Natural killer cell treated with Interleukin-12 subunit alpha and Interleukin-12 subunit beta and Interleukin-15 and Interleukin-18, amount 100 ng/mL, for 72 hours (primary cell): ENCODE results near the gene TMEM134. TPM values are rescaled to one million over a fixed set of nuclear protein-coding genes. Genes with fewer than 3 reads are reported as not detected.

Experiments used
- ATAC-seq, 2 donors: fragments of 150-1000 bp; cut with Tn5 transposase in 1 of 2; sonication (Bioruptor Pico), chemical (Tn5 transposase) in 1 of 2; 2 replicates each; pipeline ENCODE4 v1.10.0; 2021
- DNase-seq: peaks from one replicate; pipeline ENCODE4 v3.0.0; 2022; ENCODE audit warnings: low spot score
- H3K27ac Mint-ChIP-seq, 2 donors: 1 replicate in 1 of 2; 2 replicates in 1 of 2; pipeline ENCODE4 v1.8.0; 2022; ENCODE audit warnings: mixed read lengths in 2 of 2, mild to moderate bottlenecking in 1 of 2, moderate library complexity in 1 of 2
- H3K27me3 Mint-ChIP-seq, 2 donors: 1 replicate in 1 of 2; 2 replicates in 1 of 2; pipeline ENCODE4 v1.8.0; 2022; ENCODE audit warnings: mixed read lengths in 2 of 2
- H3K36me3 Mint-ChIP-seq: one replicate; pipeline ENCODE4 v1.8.0; 2022; ENCODE audit warnings: mixed read lengths
- H3K4me1 Mint-ChIP-seq, 2 donors: 1 replicate in 1 of 2; 2 replicates in 1 of 2; pipeline ENCODE4 v1.8.0; 2022; ENCODE audit warnings: low read depth in 2 of 2, mixed read lengths in 2 of 2, mild to moderate bottlenecking in 1 of 2
- H3K4me3 Mint-ChIP-seq: one replicate; pipeline ENCODE4 v1.8.0; 2022; ENCODE audit warnings: mixed read lengths
- H3K9me3 Mint-ChIP-seq: 2 replicates; pipeline ENCODE4 v1.8.0; 2022; ENCODE audit warnings: mixed read lengths
- total RNA-seq, 2 donors: library from RNA; stranded (reverse); gene quantifications; one replicate each; pipeline ENCODE4 v1.2.3, GENCODE V29; 2022

The TMEM134 gene
- total RNA-seq, 2 donors from 2014 or later, result 30.7 to 39.1 TPM

DNA sequence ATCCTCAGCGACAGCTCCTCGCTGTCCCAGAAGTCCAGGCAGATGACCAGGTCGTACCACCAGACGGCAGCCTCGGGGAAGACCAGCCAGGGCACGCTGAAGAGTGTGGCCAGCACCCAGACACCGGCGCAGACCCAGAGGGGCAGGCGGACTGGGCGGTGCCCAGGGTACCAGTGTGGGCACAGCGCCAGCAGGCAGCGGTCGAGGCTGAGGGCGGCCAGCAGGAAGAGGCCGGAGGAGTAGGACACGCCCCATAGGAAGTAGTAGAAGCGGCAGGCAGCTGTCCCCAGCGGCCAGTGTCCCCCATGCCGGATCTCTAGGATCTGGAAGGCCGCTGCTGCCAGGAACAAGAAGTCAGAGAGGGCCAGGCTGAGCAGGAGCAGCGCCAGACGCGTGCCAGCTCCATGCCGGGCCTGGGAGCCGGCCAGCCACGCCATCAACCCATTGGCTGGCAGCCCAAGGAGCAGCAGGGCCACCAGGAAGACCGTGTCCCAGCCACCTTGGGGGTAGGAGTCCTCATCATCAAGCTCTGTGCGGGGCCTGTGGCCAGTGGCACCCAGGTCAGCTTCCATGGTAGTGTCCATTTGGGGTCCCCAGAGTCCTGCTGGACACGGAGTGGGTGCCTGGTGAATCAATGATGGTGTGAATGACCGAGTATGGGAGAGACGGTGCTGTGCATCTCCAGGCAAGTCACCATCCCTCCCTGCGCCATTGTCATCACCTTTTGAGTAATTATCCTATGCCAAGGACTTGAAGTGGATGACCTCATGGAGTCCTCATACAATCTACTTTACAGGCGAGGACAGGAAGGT is 16.7 kb downstream of the TMEM134 start, which contains the start of gene GPR152:
Gene GPR152, minus strand, starts transcription at position 589 of the 812 bp plus-strand sequence. Its CDS starts 5 bp downstream, at position 584.
- ATAC-seq (no peak), DNase-seq (no peak)
- Mint-ChIP-seq H3K4me3 (no peak within 1 kb of the TSS), H3K9me3 (no peaks in the 10 kb centered on the region), H3K27ac (no peak within 1 kb of the TSS), H3K4me1 (peaks cover 5 to 6% of the 10 kb centered on the region in 2 donors), H3K27me3 (peaks cover 0 to 6% of the 10 kb centered on the region in 2 donors), H3K36me3 (no peaks in the 10 kb centered on the region)

DNA sequence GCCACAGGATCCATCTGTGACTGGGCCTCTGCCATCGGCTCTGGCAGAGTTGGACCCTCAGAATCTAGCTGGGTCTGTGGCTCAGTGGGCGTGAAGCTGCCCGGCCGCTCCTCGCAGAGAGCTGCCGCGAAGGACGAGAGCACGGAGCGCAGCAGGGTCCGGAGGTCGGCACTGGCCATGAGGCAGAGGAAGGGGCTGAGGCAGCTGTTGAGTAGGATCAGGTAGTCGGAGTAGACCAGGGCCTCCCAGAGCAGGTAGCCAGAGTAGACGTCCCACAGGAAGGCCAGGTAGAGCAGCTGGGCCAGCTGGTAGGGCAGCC is 17.4 kb downstream of the TMEM134 start:
- Mint-ChIP-seq H3K27ac (no peak overlapping the region), H3K27me3 (peaks cover 0 to 6% of the 10 kb centered on the region in 2 donors), H3K36me3 (no peaks in the 10 kb centered on the region), H3K4me1 (peaks cover 5 to 6% of the 10 kb centered on the region in 2 donors), H3K4me3 (no peak overlapping the region), H3K9me3 (no peaks in the 10 kb centered on the region)
- no peak for DNase-seq
- no peak for ATAC-seq

DNA sequence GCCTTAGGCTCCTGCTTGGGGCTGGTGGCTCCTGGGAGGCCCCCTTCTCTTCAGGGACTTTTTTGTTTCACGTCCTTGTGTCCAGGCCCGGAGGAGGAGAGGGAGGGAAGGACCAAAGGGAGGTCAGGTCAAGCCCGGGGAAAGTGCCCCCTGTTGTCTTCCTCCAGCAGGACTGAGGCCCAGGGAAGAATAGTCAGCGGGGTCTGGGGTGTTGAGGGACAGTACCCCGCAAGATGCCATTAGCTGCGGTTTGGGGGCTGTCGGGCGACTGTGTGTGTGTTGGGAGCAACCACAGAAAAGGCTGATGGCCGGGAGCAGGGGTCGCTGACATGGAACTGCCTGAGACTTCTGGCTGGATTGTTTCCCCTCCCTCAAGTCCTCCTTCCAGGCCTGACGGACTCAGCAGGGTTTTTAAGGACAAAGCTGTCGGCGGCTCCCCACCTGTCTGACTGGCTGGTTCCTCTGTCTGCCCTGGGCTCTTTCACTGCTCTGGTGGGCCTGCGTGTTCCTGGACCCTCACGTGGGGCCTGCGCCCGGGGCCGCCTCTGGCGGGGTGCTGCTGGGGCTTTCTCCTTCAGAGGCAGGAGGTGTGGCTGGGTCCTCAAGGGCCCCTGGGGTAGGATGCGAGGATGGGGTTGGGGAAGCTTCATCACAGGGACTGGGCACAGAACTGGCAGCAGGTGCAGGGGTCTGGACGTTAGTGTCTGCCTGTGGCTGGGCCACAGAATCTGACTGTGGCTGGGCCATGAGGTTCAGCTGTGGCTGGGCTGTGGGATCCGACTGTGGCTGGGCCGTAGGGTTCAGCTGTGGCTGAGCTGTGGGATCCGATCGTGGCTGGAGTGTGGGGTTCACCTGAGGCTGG is 18.0 kb downstream of the TMEM134 start:
- H3K36me3 Mint-ChIP-seq, result no peaks in the 10 kb centered on the region
- H3K9me3 Mint-ChIP-seq, result no peaks in the 10 kb centered on the region
- ATAC-seq (no peak), DNase-seq (no peak)
- H3K27ac Mint-ChIP-seq, result no peak overlapping the region
- peaks cover 0 to 6% of the 10 kb centered on the region in 2 donors for H3K27me3 Mint-ChIP-seq
- H3K4me1 Mint-ChIP-seq, result peaks cover 8% of the 10 kb centered on the region in 2 donors
- no peak overlapping the region for H3K4me3 Mint-ChIP-seq

DNA sequence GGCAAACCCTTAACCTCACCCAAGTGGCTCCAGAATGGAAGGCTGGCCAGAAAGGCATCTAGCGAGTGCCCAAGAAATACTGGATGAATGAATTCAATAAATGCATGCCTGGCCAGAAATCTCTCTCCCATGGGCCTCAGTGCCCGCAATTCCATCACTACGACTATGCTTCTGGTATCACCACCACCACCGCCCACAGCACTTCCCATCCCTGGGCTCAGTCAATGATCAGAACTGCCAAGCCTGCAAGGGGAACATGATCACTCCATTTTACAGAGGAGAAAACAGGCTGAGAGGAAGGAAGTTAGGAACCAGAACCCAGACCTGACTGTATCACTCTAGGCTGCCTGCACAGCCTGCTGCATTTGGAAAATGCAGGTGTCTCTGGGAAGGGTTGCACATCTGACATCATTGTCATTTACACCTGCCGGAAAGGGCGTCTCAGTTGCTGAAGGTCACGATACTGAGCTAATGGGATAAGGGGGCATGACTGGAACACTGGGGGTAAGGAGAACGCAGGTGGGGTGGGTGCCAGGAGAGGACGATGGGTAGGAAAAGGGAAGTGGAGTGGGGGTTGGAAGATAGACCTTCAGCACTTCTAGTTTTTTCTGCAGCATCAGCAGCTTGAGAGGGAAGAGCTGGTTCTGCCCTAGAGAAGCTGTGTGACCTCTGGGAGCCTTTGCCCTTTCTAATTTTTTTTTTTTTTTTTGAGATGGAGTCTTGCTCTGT is 19.8 kb downstream of the TMEM134 start:
- Mint-ChIP-seq H3K4me3 (no peak overlapping the region), H3K4me1 (peaks cover 24% of the 10 kb centered on the region in 2 donors), H3K9me3 (no peaks in the 10 kb centered on the region), H3K27me3 (peaks cover 0 to 6% of the 10 kb centered on the region in 2 donors), H3K36me3 (no peaks in the 10 kb centered on the region), H3K27ac (peak overlapping the region in 1 of 2 donors; percentile 50)
- DNase-seq (no peak), ATAC-seq (no peak)

- peaks cover 24 to 25% of the 10 kb centered on the region in 2 donors for H3K4me1 Mint-ChIP-seq
- no peak for DNase-seq
- H3K36me3 Mint-ChIP-seq, result no peaks in the 10 kb centered on the region
- no peak for ATAC-seq
- no peak overlapping the region for H3K27ac Mint-ChIP-seq
- no peaks in the 10 kb centered on the region for H3K9me3 Mint-ChIP-seq
- no peak overlapping the region for H3K4me3 Mint-ChIP-seq
- H3K27me3 Mint-ChIP-seq, result peaks cover 0 to 6% of the 10 kb centered on the region in 2 donors
These were observed 20.8 kb downstream of the TMEM134 start for GRCh38 chr11:67448220-67448609.

DNA sequence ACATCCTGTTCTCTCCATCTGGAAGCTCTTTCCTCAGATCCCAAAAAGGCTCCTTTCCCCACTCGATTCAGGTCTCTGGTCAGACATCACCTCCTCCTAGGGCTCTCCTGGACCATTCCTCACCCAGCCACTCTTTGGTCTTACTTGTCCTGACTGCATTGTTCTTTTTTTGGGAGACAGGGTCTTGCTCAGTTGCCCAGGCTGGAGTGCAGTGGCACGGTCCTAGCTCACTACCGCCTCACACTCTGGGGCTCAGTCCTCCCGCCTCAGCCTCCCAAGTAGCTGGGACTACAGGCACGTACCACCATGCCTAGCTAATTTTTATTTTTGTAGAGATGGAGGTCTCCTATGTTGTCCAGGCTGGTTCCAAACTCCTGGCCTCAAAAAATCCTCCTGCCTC is 23.5 kb downstream of the TMEM134 start:
- no peak for ATAC-seq
- peaks cover 0 to 3% of the 10 kb centered on the region in 2 donors for H3K27me3 Mint-ChIP-seq
- H3K4me1 Mint-ChIP-seq, result peaks cover 32 to 42% of the 10 kb centered on the region in 2 donors
- H3K9me3 Mint-ChIP-seq, result no peaks in the 10 kb centered on the region
- H3K4me3 Mint-ChIP-seq, result peak overlapping the region; percentile 74
- no peak for DNase-seq
- H3K27ac Mint-ChIP-seq, result peak overlapping the region; percentile 74 to 91
- H3K36me3 Mint-ChIP-seq, result no peaks in the 10 kb centered on the region

GRCh38 chr11:67442504-67443404 is 26.3 kb downstream of the TMEM134 start:
- ATAC-seq, result no peak
- H3K4me1 Mint-ChIP-seq, result peaks cover 46 to 55% of the 10 kb centered on the region in 2 donors
- peak overlapping the region; percentile 75 to 92 for H3K27ac Mint-ChIP-seq
- no peak for DNase-seq
- no peaks in the 10 kb centered on the region for H3K9me3 Mint-ChIP-seq
- H3K4me3 Mint-ChIP-seq, result peak overlapping the region; percentile 41
- no peaks in the 10 kb centered on the region for H3K27me3 Mint-ChIP-seq
- H3K36me3 Mint-ChIP-seq, result no peaks in the 10 kb centered on the region

DNA sequence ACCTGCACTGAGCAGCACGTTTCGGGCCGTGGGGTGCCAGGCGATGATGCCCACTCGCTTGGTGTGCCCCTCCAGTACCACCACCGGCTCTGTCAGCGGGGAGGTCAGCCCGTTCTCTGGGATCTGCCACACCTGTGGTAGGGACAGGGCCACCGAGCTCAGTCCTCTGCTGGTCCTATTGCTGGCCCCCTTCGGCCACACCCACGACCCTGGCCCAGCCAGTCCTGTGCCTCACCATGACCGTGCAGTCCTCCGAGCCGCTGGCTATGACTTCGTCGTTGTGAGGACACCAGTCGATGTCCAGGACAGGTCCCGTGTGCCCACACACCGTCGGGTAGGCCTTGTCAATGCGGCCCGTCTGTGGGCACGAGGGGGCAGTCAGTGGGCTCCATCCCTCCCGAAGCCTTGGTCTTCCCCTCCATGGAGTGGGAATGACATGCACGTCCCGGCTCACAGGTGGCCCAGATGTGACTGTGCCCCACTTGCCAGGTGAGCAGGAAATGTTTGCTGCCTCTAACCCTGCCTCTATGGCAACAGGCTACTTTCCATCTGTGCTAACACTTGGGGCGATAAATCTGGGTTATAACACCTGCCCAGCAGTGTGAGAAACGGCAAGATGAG is 27.2 kb downstream of the TMEM134 start:
- Mint-ChIP-seq H3K36me3 (no peaks in the 10 kb centered on the region), H3K9me3 (no peaks in the 10 kb centered on the region), H3K4me1 (peaks cover 48 to 57% of the 10 kb centered on the region in 2 donors), H3K4me3 (peak overlapping the region; percentile 10), H3K27me3 (no peaks in the 10 kb centered on the region), H3K27ac (peak overlapping the region; percentile 75 to 92)
- no peak for ATAC-seq
- DNase-seq, result no peak

- ATAC-seq, result no peak
- peaks cover 47 to 60% of the 10 kb centered on the region in 2 donors for H3K4me1 Mint-ChIP-seq
- DNase-seq, result no peak
- H3K27me3 Mint-ChIP-seq, result no peaks in the 10 kb centered on the region
- H3K9me3 Mint-ChIP-seq, result no peaks in the 10 kb centered on the region
- H3K36me3 Mint-ChIP-seq, result no peaks in the 10 kb centered on the region
- no peak overlapping the region for H3K4me3 Mint-ChIP-seq
- peak overlapping the region in 1 of 2 donors; percentile 92 for H3K27ac Mint-ChIP-seq
These were observed 27.9 kb downstream of the TMEM134 start for GRCh38 chr11:67441098-67441563.

DNA sequence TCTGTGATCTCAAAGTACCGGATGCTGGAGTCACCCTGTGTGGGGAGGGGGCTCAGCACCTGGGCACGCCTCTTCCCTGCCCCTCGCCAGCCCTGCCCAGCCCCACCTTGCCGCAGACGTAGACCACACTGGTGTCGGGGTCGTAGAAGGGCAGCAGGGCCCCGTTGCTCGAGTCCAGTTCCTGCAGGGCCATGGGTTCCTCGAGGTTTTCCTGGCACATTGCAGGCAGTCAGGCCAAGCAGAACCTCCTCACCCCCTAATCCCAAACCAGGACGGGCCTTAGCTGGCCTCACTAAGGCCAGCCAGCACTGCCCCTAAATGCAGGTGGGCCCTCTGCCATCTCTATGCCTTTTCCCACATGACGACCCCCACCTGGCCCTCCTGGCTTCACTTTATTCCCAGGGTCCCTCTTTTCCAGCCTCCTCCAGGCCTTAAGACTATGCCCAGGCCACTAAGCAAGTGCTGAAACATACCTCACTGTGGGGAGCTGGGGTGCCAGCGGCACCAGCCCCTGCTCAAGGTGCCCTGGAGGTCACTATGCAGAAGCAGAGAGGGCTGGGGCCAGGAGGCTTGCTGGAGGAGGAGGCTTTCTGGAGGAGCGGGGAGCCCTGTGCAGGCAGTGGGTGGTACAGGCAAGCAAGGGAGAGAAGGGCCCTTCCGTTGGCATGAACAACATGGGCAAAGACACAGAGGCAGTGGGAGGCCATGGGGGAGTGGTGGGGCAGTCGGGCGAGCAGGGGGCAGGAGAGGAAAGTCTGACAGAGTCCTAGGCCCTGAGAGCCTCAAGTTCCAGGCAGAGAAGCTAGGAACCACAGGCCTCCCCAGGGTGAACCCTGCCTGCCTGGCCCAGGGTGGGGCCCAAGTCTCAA is 28.6 kb downstream of the TMEM134 start:
- peaks cover 45 to 57% of the 10 kb centered on the region in 2 donors for H3K4me1 Mint-ChIP-seq
- ATAC-seq (no peak), DNase-seq (no peak)
- H3K36me3 Mint-ChIP-seq, result no peaks in the 10 kb centered on the region
- peak overlapping the region; percentile 93 for H3K4me3 Mint-ChIP-seq
- no peaks in the 10 kb centered on the region for H3K9me3 Mint-ChIP-seq
- H3K27ac Mint-ChIP-seq, result peak overlapping the region; percentile 82 to 92
- H3K27me3 Mint-ChIP-seq, result no peaks in the 10 kb centered on the region

DNA sequence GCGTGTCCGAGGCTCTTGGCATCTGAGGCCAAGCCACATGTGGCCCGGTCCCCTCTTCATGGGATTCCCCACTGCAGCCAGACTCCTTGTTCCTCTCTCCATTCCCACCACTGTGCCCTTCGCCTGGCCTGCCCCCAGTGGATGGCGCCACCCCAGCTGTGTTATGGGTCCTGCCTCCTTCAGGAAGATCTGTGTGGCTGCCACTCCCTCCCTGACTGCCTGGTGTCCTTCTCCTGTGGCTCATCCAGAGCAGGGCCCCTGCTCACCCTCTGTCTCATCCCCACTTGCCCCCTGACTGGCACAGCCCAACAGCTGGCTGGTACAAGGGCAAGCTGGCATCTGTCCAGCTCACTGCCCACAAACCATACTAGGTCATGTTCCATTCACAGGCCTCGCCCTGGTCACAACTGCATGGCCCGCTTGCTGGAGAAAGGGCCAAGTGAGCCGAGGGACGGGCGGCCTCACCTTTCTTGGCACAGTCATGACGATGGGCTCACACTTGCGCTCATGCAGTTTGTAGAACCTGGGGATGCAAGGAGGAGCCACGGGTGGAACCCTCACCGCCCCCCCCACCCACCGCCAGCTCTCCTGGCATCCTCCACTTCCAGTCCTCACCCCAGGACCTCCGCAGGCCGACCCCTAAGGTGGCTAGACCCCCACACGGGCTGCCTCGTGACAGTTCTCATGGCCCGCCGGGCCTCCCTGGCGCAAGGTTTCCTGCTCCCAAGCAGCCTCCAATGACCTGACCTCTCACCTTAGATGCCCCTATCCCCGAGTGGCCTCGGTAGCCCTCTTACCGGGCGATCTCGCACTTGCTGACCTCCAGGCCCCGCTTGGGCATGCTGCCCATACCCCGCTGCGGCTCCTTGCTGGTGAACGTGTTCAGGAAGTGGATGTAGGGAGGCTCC is 29.5 kb downstream of the TMEM134 start:
- Mint-ChIP-seq H3K27me3 (no peaks in the 10 kb centered on the region), H3K4me1 (peaks cover 40 to 52% of the 10 kb centered on the region in 2 donors), H3K36me3 (no peaks in the 10 kb centered on the region), H3K4me3 (peak overlapping the region; percentile 93), H3K9me3 (no peaks in the 10 kb centered on the region), H3K27ac (peak overlapping the region; percentile 82 to 92)
- ATAC-seq (no peak), DNase-seq (no peak)
